ENCODE data around the gene EYA2.

EYA2 gene

DNA sequence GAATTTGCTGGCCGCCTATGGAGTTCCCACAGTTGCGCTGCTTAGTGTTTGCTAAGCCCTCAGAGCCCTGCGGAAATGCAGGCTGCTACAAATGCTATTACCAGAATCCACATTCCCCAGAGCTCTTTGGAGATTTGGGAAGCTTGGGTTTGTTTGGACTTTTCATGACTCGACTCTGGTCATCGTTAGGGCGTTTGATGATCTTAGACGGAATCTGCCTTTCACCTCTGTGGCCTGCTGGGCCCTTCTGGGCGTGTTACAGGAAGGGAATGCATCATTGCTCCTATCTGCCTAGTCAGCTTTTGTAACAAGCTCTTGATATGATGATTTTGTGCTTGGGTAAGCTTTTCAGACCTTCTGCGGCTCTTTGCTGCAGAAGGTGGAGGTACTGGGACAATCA lies 50.8 kb downstream of the EYA2 start:
- TF ChIP-seq, protein P1, sequence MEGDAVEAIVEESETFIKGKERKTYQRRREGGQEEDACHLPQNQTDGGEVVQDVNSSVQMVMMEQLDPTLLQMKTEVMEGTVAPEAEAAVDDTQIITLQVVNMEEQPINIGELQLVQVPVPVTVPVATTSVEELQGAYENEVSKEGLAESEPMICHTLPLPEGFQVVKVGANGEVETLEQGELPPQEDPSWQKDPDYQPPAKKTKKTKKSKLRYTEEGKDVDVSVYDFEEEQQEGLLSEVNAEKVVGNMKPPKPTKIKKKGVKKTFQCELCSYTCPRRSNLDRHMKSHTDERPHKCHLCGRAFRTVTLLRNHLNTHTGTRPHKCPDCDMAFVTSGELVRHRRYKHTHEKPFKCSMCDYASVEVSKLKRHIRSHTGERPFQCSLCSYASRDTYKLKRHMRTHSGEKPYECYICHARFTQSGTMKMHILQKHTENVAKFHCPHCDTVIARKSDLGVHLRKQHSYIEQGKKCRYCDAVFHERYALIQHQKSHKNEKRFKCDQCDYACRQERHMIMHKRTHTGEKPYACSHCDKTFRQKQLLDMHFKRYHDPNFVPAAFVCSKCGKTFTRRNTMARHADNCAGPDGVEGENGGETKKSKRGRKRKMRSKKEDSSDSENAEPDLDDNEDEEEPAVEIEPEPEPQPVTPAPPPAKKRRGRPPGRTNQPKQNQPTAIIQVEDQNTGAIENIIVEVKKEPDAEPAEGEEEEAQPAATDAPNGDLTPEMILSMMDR (IDR thresholded peaks at IDR 0.05; ENCODE audit: low read depth, low read length), result no peak
- DNase-seq (ENCODE audit: extremely low read depth, low read depth), result no peak

DNA sequence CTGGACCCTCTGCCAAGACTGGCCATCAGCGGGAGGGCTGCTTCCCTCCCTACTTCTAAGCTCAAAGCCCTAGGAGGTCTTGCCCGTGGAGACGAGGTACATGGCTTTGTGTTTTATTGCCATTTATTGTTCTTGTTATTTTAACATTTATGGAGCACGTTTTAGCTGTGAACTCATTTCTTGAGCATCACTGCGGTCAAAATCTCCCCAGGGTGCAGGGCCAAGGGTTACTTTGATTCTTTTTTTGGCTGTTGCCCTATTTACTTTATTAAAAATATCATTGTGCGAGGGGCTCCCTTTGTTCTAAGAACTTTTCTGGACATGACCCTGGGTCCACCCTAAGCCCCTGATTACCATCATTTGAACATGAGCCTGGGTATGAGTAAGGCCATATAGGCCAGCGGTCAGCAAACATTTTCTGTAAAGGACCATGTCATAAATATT lies 51.6 kb downstream of the EYA2 start:
- TF ChIP-seq, protein P1 (IDR thresholded peaks at IDR 0.05; ENCODE audit: low read depth, low read length), result no peak
- DNase-seq (ENCODE audit: extremely low read depth, low read depth), result no peak

DNA sequence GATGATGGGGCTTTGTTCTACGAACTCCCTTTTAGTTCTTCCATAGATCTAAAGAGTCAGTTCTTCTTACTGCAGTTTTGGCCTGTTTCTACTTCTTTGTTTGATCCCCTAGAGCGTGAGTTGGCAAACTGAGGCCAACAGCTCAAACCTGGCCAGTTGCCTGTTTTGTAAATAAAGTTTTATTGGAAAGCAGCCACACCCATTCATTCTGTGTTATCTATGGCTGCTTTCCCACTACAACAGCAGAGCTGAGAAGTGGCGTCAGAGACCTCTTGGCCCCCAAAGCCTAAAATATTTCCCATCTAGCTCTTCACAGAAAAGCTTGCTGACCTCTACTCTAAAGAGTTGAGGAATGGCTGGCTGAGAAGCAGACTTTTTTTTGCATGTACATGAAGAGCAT lies 52.2 kb downstream of the EYA2 start:
- TF ChIP-seq, protein P1 (IDR thresholded peaks at IDR 0.05; ENCODE audit: low read depth, low read length), result no peak
- no peak for DNase-seq (ENCODE audit: extremely low read depth, low read depth)

DNA sequence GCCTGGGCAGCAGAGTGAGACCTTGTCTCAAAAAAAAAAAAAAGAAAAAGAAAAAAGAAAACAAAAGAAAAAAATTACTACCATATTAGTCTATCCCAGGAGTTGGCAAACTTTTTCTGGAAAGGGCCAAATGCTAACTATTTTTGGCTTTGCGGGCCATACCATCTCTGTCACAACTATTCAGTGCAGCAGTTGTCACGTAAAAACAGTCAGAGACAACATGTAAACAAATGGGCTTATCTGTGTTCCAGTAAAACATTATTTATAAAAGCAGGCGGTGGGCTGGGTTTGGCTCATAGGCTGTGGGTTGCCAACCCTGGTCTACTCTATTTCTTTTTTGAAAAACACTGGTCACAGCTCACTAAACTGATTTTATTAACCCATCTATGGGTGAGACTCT lies 53.4 kb downstream of the EYA2 start:
- TF ChIP-seq, protein P1 (IDR thresholded peaks at IDR 0.05; ENCODE audit: low read depth, low read length), result no peak

DNA sequence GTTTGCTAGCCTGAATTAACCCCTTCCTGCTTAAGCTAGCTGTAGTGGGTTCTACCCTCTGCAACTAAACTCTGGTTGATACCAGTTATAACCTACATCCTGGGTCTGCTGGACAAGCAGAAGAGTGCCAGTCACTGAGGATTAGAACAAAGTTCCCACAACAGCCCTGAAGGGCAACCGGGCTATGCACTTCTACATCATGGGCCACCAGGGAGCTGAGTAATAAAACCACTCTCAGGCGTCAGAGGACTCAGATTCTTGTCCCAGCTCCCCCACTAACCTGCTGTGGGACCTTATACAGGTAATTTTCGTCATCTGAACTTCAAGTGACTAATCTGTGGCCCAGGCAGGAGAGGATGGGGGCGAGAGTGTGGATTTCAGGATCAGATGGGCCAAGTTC lies 56.8 kb downstream of the EYA2 start:
- TF ChIP-seq, protein P1 (IDR thresholded peaks at IDR 0.05; ENCODE audit: low read depth, low read length), result no peak
- no peak for DNase-seq (ENCODE audit: extremely low read depth, low read depth)

More for the DNA sequence above, 53.4 kb downstream of the EYA2 start:
- DNase-seq (ENCODE audit: extremely low read depth, low read depth), result no peak

DNA sequence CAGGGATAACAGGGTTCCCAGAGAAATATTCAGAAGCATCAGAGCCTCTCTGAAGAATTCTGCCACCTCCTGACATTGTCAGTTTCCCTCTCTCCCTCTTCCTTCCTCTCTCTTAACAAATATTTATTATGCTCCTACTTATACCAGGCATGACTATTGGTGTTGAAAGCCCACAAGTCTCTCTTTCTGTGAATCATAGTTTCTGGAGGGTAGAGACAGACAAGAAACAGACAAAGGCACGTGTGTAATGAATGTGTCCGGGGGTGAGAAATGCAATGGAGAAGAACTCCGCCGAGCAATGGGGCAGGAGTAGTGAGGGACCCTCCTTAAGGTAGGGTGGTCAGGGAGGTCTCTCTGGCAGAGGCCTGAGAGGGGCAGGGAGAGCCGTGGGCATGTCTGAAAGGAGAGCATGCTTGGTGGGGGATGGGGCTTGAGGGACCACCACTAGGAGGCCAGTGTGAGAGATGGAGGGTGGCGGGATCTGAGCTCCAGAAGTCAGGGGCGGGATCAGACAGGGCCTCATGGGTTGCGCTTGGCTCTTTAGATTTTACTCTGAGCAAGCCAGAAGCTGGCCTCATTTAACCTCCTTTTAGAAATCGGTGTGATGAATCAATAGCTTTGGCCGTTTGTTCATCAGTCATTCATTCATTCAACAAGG lies 57.3 kb downstream of the EYA2 start:
- DNase-seq (ENCODE audit: extremely low read depth, low read depth), result no peak
- TF ChIP-seq, protein P1 (IDR thresholded peaks at IDR 0.05; ENCODE audit: low read depth, low read length), result no peak

DNA sequence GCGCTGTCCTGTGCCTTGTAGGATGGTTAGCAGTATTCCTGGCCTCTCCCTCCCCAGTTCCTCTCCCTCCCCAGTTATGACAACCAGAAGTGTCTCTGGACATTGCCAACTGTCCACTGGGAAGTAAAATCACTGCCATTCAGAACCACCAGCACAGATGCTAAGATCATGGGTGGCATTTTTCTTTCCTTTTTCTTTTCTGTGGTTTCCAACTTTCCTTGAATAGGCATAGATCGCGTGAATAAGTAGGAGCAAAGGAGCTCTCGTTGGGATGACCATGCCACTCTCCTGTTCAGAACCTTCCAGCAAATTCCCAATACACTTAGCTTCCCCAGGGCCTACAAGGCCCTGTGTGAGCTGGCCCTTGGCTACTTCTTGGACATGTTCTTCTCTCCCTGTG lies 59.0 kb downstream of the EYA2 start:
- DNase-seq (ENCODE audit: extremely low read depth, low read depth), result no peak
- TF ChIP-seq, protein P1 (IDR thresholded peaks at IDR 0.05; ENCODE audit: low read depth, low read length), result no peak

Measured in AG09319 (cell line).